H1 (cell line): Measurements from ENCODE around the gene KRTAP10-4. TPM values are rescaled to one million over a fixed set of nuclear protein-coding genes. Genes with fewer than 3 reads are reported as not detected.
A peak's percentile ranks its signal among the peaks of the same experiment; 100 is the strongest.

Experiments used
- CTCF ChIA-PET: fragments of 300-600 bp; sonication (Branson Sonifier 250); formaldehyde crosslinking; loops from one replicate; lab custom pipeline; 2021; ENCODE audit not compliant: partially characterized antibody; lab: Charles Lee
- POLR2A ChIA-PET: fragments of 300-600 bp; sonication (Branson Sonifier 250); formaldehyde crosslinking; loops from one replicate; lab custom pipeline; 2021; ENCODE audit warnings: inconsistent platforms; ENCODE audit not compliant: partially characterized antibody; lab: Charles Lee
- DNase-seq, 2 experiments: peaks; one replicate each; pipeline versions ENCODE4 v3.0.0 to v3.0.0-alpha.2; 2010 to 2022; ENCODE audit warnings: low spot score in 2 of 2, low read depth in 1 of 2, mixed read lengths in 1 of 2
- FAIRE-seq: peaks from 2 replicates; lab custom pipeline; 2011; peaks lifted over from hg19 to GRCh38; lab: Jason Lieb, UNC
- H2AFZ ChIP-seq: 2 replicates; pipeline ENCODE4 v1.8.1; 2012; ENCODE audit warnings: low read length, inconsistent platforms
- H2AK5ac ChIP-seq: 2 replicates; pipeline ENCODE4 v1.6.1; 2013; ENCODE audit warnings: low read depth, low read length
- H2BK120ac ChIP-seq: replicated peaks from 2 replicates; pipeline ENCODE3; 2013; ENCODE audit warnings: low read depth, low read length, inconsistent platforms
- H2BK12ac ChIP-seq: 2 replicates; pipeline ENCODE4 v1.6.1; 2013; ENCODE audit warnings: low read depth, low read length
- H2BK15ac ChIP-seq: 2 replicates; pipeline ENCODE4 v1.6.1; 2013; ENCODE audit warnings: low read length
- H2BK20ac ChIP-seq: 2 replicates; pipeline ENCODE4 v1.6.1; 2013; ENCODE audit warnings: low read length
- H2BK5ac ChIP-seq: 2 replicates; pipeline ENCODE4 v1.6.1; 2013; ENCODE audit warnings: low read depth, low read length
- H3K14ac ChIP-seq: 2 replicates; pipeline ENCODE4 v1.6.1; 2013; ENCODE audit warnings: inconsistent platforms; ENCODE audit not compliant: insufficient read length
- H3K18ac ChIP-seq: 2 replicates; pipeline ENCODE4 v1.6.1; 2013; ENCODE audit warnings: low read length; ENCODE audit errors: extremely low read depth
- H3K23ac ChIP-seq: 2 replicates; pipeline ENCODE4 v1.6.1; 2013; ENCODE audit warnings: inconsistent platforms; ENCODE audit not compliant: insufficient read length
- H3K23me2 ChIP-seq: 2 replicates; pipeline ENCODE4 v1.6.1; 2013; ENCODE audit warnings: low read depth, low read length
- H3K27ac ChIP-seq: 2 replicates; pipeline ENCODE4 v1.6.1; 2011; ENCODE audit warnings: low read depth, low read length, inconsistent platforms
- H3K27me3 ChIP-seq, 4 experiments: replicated peaks in 1 of 4; 1 replicate in 1 of 4; 2 replicates in 3 of 4; pipeline versions ENCODE4 v1.6.1 to v1.8.1; 2011 to 2013; ENCODE audit warnings: low read length in 3 of 4, mild to moderate bottlenecking in 3 of 4, inconsistent platforms in 2 of 4, mixed read lengths in 2 of 4, moderate library complexity in 1 of 4; ENCODE audit not compliant: control insufficient read depth in 3 of 4, insufficient read depth in 3 of 4; ENCODE audit errors: extremely low read depth in 1 of 4
- H3K36me3 ChIP-seq, 4 experiments: 2 replicates each; pipeline versions ENCODE4 v1.6.1 to v1.8.1; 2011 to 2013; ENCODE audit warnings: mild to moderate bottlenecking in 4 of 4, low read length in 3 of 4, moderate library complexity in 2 of 4, control low read depth in 1 of 4, inconsistent platforms in 1 of 4; ENCODE audit not compliant: insufficient read depth in 4 of 4, control insufficient read depth in 2 of 4
- H3K4ac ChIP-seq: replicated peaks from 2 replicates; pipeline ENCODE3; 2013; ENCODE audit warnings: low read length, low read depth, mixed read lengths, inconsistent platforms; ENCODE audit not compliant: insufficient read length
- H3K4me1 ChIP-seq, 4 experiments: replicated peaks in 1 of 4; 1 replicate in 1 of 4; 2 replicates in 3 of 4; pipeline versions ENCODE4 v1.6.1 to v1.8.1; 2011 to 2013; ENCODE audit warnings: low read length in 3 of 4, inconsistent platforms in 2 of 4, mixed read lengths in 1 of 4; ENCODE audit not compliant: insufficient read depth in 4 of 4, control insufficient read depth in 3 of 4
- H3K4me2 ChIP-seq, 2 experiments: 2 replicates each; pipeline versions ENCODE4 v1.6.1 to v1.8.1; 2011 to 2013; ENCODE audit warnings: low read depth in 2 of 2, low read length in 2 of 2, control low read depth in 1 of 2, inconsistent platforms in 1 of 2, mild to moderate bottlenecking in 1 of 2; ENCODE audit not compliant: insufficient read depth in 1 of 2
- H3K4me3 ChIP-seq, 4 experiments: fragments of 200-600, 300-600 bp in 1 of 4; sonication (generic), shearing (Covaris generic), sonication (Bioruptor Twin) in 1 of 4; 2 replicates each; pipeline versions ENCODE4 v1.5.1 to v1.8.1; 2011 to 2016; ENCODE audit warnings: low read length in 4 of 4, low read depth in 3 of 4, control low read depth in 2 of 4, inconsistent platforms in 2 of 4, mild to moderate bottlenecking in 2 of 4, mixed read lengths in 1 of 4, moderate library complexity in 1 of 4; ENCODE audit not compliant: insufficient read depth in 2 of 4; ENCODE audit errors: extremely low read depth in 1 of 4
- H3K56ac ChIP-seq: replicated peaks from 2 replicates; pipeline ENCODE3; 2013; ENCODE audit warnings: low read depth, mild to moderate bottlenecking, mixed read lengths, low read length, inconsistent platforms; ENCODE audit not compliant: insufficient read length
- H3K79me1 ChIP-seq: 2 replicates; pipeline ENCODE4 v1.6.1; 2013; ENCODE audit warnings: low read depth, low read length, control low read depth
- H3K79me2 ChIP-seq, 2 experiments: 2 replicates each; pipeline versions ENCODE4 v1.6.1 to v1.8.1; 2012 to 2013; ENCODE audit warnings: low read length in 2 of 2, mild to moderate bottlenecking in 2 of 2, inconsistent platforms in 1 of 2; ENCODE audit not compliant: insufficient read depth in 2 of 2, control insufficient read depth in 1 of 2
- H3K9ac ChIP-seq, 4 experiments: replicated peaks in 1 of 4; 1 replicate in 1 of 4; 2 replicates in 3 of 4; pipeline versions ENCODE4 v1.6.1 to v1.8.1; 2011 to 2013; ENCODE audit warnings: low read depth in 3 of 4, low read length in 3 of 4, control low read depth in 2 of 4, mild to moderate bottlenecking in 2 of 4, moderate library complexity in 2 of 4, inconsistent platforms in 1 of 4; ENCODE audit errors: extremely low read depth in 1 of 4
- H3K9me3 ChIP-seq, 2 experiments: 2 replicates each; pipeline versions ENCODE4 v1.6.1 to v1.8.1; 2012 to 2013; ENCODE audit warnings: mild to moderate bottlenecking in 2 of 2, moderate library complexity in 2 of 2, control low read depth in 1 of 2, inconsistent platforms in 1 of 2, low read depth in 1 of 2, low read length in 1 of 2, mixed read lengths in 1 of 2; ENCODE audit not compliant: insufficient read depth in 2 of 2
- H4K20me1 ChIP-seq, 2 experiments: replicated peaks in 1 of 2; 2 replicates each; pipeline versions ENCODE3 to v1.8.1; 2011 to 2013; ENCODE audit warnings: inconsistent platforms in 2 of 2, low read length in 2 of 2, mild to moderate bottlenecking in 1 of 2; ENCODE audit not compliant: insufficient read depth in 2 of 2, control insufficient read depth in 1 of 2
- H4K5ac ChIP-seq: 2 replicates; pipeline ENCODE4 v1.6.1; 2013; ENCODE audit warnings: low read length, low read depth, mixed read lengths, inconsistent platforms; ENCODE audit not compliant: insufficient read length
- H4K8ac ChIP-seq: 2 replicates; pipeline ENCODE4 v1.8.0; 2013; ENCODE audit warnings: mild to moderate bottlenecking, moderate library complexity, low read length, inconsistent platforms; ENCODE audit not compliant: insufficient read depth; ENCODE audit errors: extremely low read depth
- H4K91ac ChIP-seq: replicated peaks from 2 replicates; pipeline ENCODE3; 2013; ENCODE audit warnings: low read length, mixed read lengths, inconsistent platforms; ENCODE audit not compliant: insufficient read length
- CBX5 ChIP-seq: fragments of 300-800, 300-1000 bp; sonication (generic); IDR thresholded peaks from 2 replicates; pipeline ENCODE4 v1.7.1; 2016; ENCODE audit warnings: antibody characterized with exemption, low read length, low read depth
- WGBS, 2 experiments: shearing (Covaris generic) in 1 of 2; methylation state at CpG; one replicate each; pipeline versions ENCODE4 v1.1.6 to v1.1.7; 2013 to 2015; ENCODE audit warnings: low lambda C conversion rate in 2 of 2, mixed read lengths in 2 of 2, inconsistent platforms in 1 of 2, low coverage in 1 of 2, missing lambda C conversion rate in 1 of 2; ENCODE audit not compliant: insufficient replicate concordance in 2 of 2, insufficient coverage in 1 of 2, insufficient read length in 1 of 2; ENCODE audit errors: extremely low coverage in 1 of 2, missing lambda C conversion rate in 1 of 2; 5-methylcytosine and 5-hydroxymethylcytosine counted together
- polyA plus RNA-seq, 7 experiments: library from polyadenylated mRNA; depleted of rRNA in 3 of 7; stranded (reverse) in 5 of 7; unstranded in 2 of 7; fragments of >200 nt in 5 of 7; fragments of 200-250 nt in 2 of 7; gene quantifications; 1 replicate in 5 of 7; 2 replicates in 1 of 7; 4 replicates in 1 of 7; pipeline versions ENCODE4 v1.2.1 to v1.2.3, GENCODE V29; 2011 to 2013; ENCODE audit warnings: missing spikeins in 2 of 7, mixed read lengths in 2 of 7
- total RNA-seq: library from RNA; stranded (reverse); fragmentation: NEBNext Ultra II Directional; extraction: Animal tissue kit (Norgen Biotek cat#: 25700); gene quantifications from 2 replicates; pipeline ENCODE4 v1.2.1, GENCODE V29; 2021

Gene KRTAP10-4
- total and polyA plus RNA-seq, 2 of the 8 experiments (the other 6 are each of a cell fraction or from before 2014, with no cell fraction given): not detected

DNA sequence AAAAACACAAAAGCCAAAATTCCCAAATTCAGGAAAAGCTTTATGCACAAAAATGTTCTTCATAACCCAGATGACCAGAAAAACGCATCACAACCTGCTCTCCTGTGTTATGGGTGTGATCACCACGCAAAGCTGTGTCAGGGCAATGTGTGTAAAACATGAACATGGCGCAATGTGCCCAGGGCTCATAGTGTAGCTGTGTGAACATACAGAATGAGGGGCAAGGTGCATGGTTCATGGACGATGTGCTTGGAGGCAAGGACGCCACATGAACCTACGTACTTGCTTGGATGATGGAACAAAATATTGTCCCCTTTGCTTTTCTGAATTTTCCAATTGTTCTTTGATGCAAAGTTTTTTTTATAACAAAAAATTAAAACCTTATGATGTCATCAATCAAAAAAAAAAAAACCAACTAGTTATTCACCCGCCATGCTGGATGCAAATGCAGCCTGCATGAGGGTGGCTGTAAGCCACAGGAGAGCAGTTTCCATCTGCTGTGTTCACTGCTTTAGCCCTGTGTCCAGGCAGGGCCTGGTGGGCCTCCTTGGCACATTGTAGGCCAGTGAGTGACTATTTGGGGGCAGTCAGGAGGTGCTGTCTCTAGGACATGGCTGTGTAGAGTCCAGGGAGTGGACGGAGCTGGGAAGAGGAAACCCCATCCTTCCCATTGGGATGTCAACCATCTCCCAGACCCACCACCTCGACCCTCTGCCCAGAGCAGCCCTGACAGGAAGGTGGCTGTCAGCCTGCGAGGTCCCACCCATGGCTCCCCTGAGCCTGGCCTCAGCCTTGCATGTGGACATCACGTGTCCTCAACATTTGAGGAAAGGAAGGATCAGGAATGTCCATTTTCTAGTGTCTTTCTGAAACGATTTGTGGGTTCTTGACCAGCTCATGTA, 47.2 kb upstream of the KRTAP10-4 start:
- Histone ChIP-seq H4K8ac (no peak overlapping the region), H3K27ac (no peak overlapping the region), H2BK20ac (no peak overlapping the region), H4K91ac (no peak overlapping the region), H3K9ac (no peak overlapping the region; a peak in 1 of 7 replicates), H3K18ac (no peak overlapping the region), H2AK5ac (no peak overlapping the region), H2BK12ac (no peak overlapping the region), H3K4me1 (no peaks in the 10 kb centered on the region; a peak in 1 of 7 replicates), H3K4ac (no peak overlapping the region), H3K36me3 (no peaks in the 10 kb centered on the region), H3K56ac (no peak overlapping the region), H2BK5ac (no peak overlapping the region), H3K4me3 (no peak overlapping the region), H3K4me2 (no peak overlapping the region), H3K79me2 (no peaks in the 10 kb centered on the region), H3K27me3 (peaks cover 0 to 3% (median 0%) of the 10 kb centered on the region in 4 experiments; a peak in 1 of 7 replicates), H4K20me1 (peaks cover 0 to 2% of the 10 kb centered on the region in 2 experiments), H2AFZ (no peak overlapping the region), H3K23ac (no peak overlapping the region), H3K23me2 (peaks cover 16% of the 10 kb centered on the region; the same call in 1 of the 2 replicates), H4K5ac (no peak overlapping the region), H2BK15ac (peak overlapping the region; percentile 72; the same call in 1 of the 2 replicates), H3K9me3 (peaks cover 0 to 15% of the 10 kb centered on the region in 2 experiments; a peak in 1 of 4 replicates), H2BK120ac (no peak overlapping the region), H3K14ac (no peak overlapping the region), H3K79me1 (peaks cover 3% of the 10 kb centered on the region; the same call in 1 of the 2 replicates)
- CTCF ChIA-PET: interaction anchor here (0.6 to 1.6 kb wide), 3 partner anchors 10 to 55 kb away, joined by 3 to 5 read pairs (median 3); no protein-coding TSS in a partner anchor
- no peak for FAIRE-seq
- POLR2A ChIA-PET: interaction anchor here (1.1 kb wide), 1 partner anchor 13 kb away, joined by 3 read pairs; no protein-coding TSS in a partner anchor
- WGBS, 2 experiments: 77% methylated on average over 12 of the region's 12 CpGs; no CpG with 5 or more reads in 1 of the 2 experiments
- DNase-seq: no peak
- TF ChIP-seq CBX5: no peak
